HCT116 (cell line): ENCODE results near the gene RFTN1. TPM values are rescaled to one million over a fixed set of nuclear protein-coding genes. Genes with fewer than 3 reads are reported as not detected.

ENCODE experiments used
- ATAC-seq: fragments of 200-7000 bp; cut with Tn5 transposase; 2 replicates; pipeline ENCODE4 v1.9.1; 2020; ENCODE audit warnings: mild to moderate bottlenecking, moderate library complexity
- BruUV-seq: library from RNA; stranded (reverse); fragments of 400-500 nt; replicated peaks from 2 replicates; lab custom pipeline; 2021; lab: Mats Ljungman, UMichigan
- CTCF ChIA-PET: fragments of 300-600 bp; sonication (Branson Sonifier 250); formaldehyde crosslinking; loops from one replicate; lab custom pipeline; 2021; ENCODE audit warnings: antibody characterized with exemption; lab: Charles Lee
- POLR2A ChIA-PET: fragments of 300-600, 350-600 bp; sonication (Branson Sonifier 250); formaldehyde crosslinking; loops from one replicate; lab custom pipeline; 2021; ENCODE audit warnings: antibody characterized with exemption; lab: Charles Lee
- RAD21 ChIA-PET, 2 experiments: fragments of 300-600 bp; sonication (Branson Sonifier 250); formaldehyde crosslinking; loops; one replicate each; lab custom pipeline; 2023; ENCODE audit warnings: low total read pairs in 2 of 2; ENCODE audit not compliant: uncharacterized antibody in 2 of 2, unreplicated experiment in 2 of 2, low non-redundant PET in 1 of 2; lab: Charles Lee
- DNase-seq: peaks from one replicate; pipeline ENCODE4 v3.0.0-alpha.2; 2010; ENCODE audit warnings: low read depth, low spot score
- H2AFZ ChIP-seq: fragments of 200-600 bp; shearing (Covaris generic), sonication (generic); 2 replicates; pipeline ENCODE4 v1.6.1; 2017; ENCODE audit warnings: low read depth, mixed run types, mixed read lengths, antibody characterized with exemption, low read length; ENCODE audit not compliant: poor library complexity, severe bottlenecking
- H3K27ac ChIP-seq: 2 replicates; pipeline ENCODE4 v1.5.1; 2012; ENCODE audit warnings: low read depth, low read length
- H3K27me3 ChIP-seq: fragments of 200-600 bp; sonication (generic); 2 replicates; pipeline ENCODE4 v1.6.1; 2016; ENCODE audit warnings: mixed run types, low read length, mixed read lengths; ENCODE audit not compliant: insufficient read depth
- H3K36me3 ChIP-seq, 2 experiments: fragments of 200-500 bp in 1 of 2; fragments of 200-600 bp in 1 of 2; sonication (Bioruptor generic) in 1 of 2; sonication (generic) in 1 of 2; 2 replicates each; pipeline versions ENCODE4 v1.5.1 to v1.6.1; 2014 to 2016; ENCODE audit warnings: low read length in 2 of 2, inconsistent platforms in 1 of 2, mixed read lengths in 1 of 2, mixed run types in 1 of 2; ENCODE audit not compliant: insufficient read depth in 2 of 2, control insufficient read depth in 1 of 2
- H3K4me1 ChIP-seq, 2 experiments: fragments of 200-600 bp in 1 of 2; sonication (generic) in 1 of 2; 2 replicates each; pipeline versions ENCODE4 v1.5.1 to v1.6.1; 2012 to 2017; ENCODE audit warnings: low read length in 2 of 2, inconsistent platforms in 1 of 2, mild to moderate bottlenecking in 1 of 2, mixed read lengths in 1 of 2, mixed run types in 1 of 2, moderate library complexity in 1 of 2; ENCODE audit not compliant: insufficient read depth in 2 of 2, control insufficient read depth in 1 of 2
- H3K4me2 ChIP-seq: fragments of 200-600 bp; sonication (generic); 2 replicates; pipeline ENCODE4 v1.6.1; 2017; ENCODE audit warnings: mixed run types, low read length, mixed read lengths
- H3K4me3 ChIP-seq, 2 experiments: fragments of 200-600 bp in 1 of 2; sonication (generic) in 1 of 2; replicated peaks in 1 of 2; 2 replicates each; pipeline ENCODE4 v1.5.1; 2011 to 2016; ENCODE audit warnings: low read length in 2 of 2, control low read depth in 1 of 2, low read depth in 1 of 2, mild to moderate bottlenecking in 1 of 2, mixed read lengths in 1 of 2, mixed run types in 1 of 2
- H3K79me2 ChIP-seq: fragments of 200-600 bp; sonication (generic); 2 replicates; pipeline ENCODE4 v1.6.1; 2017; ENCODE audit warnings: mild to moderate bottlenecking, mixed run types, low read length, moderate library complexity, mixed read lengths; ENCODE audit not compliant: insufficient read depth
- H3K9ac ChIP-seq: fragments of 200-600 bp; sonication (generic); 2 replicates; pipeline ENCODE4 v1.6.1; 2016; ENCODE audit warnings: low read length, mixed read lengths
- H3K9me2 ChIP-seq: fragments of 200-600 bp; sonication (generic), shearing (Covaris generic); 2 replicates; pipeline ENCODE4 v1.6.1; 2017; ENCODE audit warnings: mixed run types, mild to moderate bottlenecking, moderate library complexity; ENCODE audit not compliant: insufficient read depth
- H3K9me3 ChIP-seq, 2 experiments: fragments of 200-500 bp in 1 of 2; fragments of 200-600 bp in 1 of 2; sonication (Bioruptor generic) in 1 of 2; sonication (generic) in 1 of 2; 2 replicates each; pipeline ENCODE4 v1.6.1; 2014 to 2017; ENCODE audit warnings: low read length in 2 of 2, mixed read lengths in 2 of 2, inconsistent platforms in 1 of 2, low read depth in 1 of 2, mild to moderate bottlenecking in 1 of 2, mixed run types in 1 of 2, moderate library complexity in 1 of 2; ENCODE audit not compliant: control insufficient read depth in 1 of 2, insufficient read depth in 1 of 2
- H4K20me1 ChIP-seq: fragments of 200-600 bp; sonication (generic), shearing (Covaris generic); 2 replicates; pipeline ENCODE4 v1.6.1; 2017; ENCODE audit warnings: mixed run types, mild to moderate bottlenecking, moderate library complexity; ENCODE audit not compliant: insufficient read depth
- CBX3 ChIP-seq: IDR thresholded peaks from 2 replicates; pipeline ENCODE4 v1.6.1; 2012; ENCODE audit warnings: low read depth
- CTCF ChIP-seq, 3 experiments: fragments of 200-600 bp in 1 of 3; sonication (generic) in 1 of 3; IDR thresholded peaks in 2 of 3; conservative IDR thresholded peaks in 1 of 3; 2 replicates each; pipeline ENCODE4 v1.5.1; 2012 to 2017; ENCODE audit warnings: low read depth in 2 of 3, low read length in 2 of 3, antibody characterized with exemption in 1 of 3, borderline replicate concordance in 1 of 3, control low read depth in 1 of 3, mild to moderate bottlenecking in 1 of 3, mixed read lengths in 1 of 3, mixed run types in 1 of 3, moderate library complexity in 1 of 3; ENCODE audit not compliant: insufficient read depth in 1 of 3
- EGR1 ChIP-seq: IDR thresholded peaks from 2 replicates; pipeline ENCODE4 v1.6.1; 2012; ENCODE audit warnings: low read depth
- EZH2phosphoT487 ChIP-seq: fragments of 200-600 bp; IDR thresholded peaks from 2 replicates; pipeline ENCODE4 v1.6.1; 2018; ENCODE audit warnings: antibody characterized with exemption, borderline replicate concordance
- FOSL1 ChIP-seq: IDR thresholded peaks from 2 replicates; pipeline ENCODE4 v1.6.1; 2012; ENCODE audit warnings: low read depth
- MAX ChIP-seq: IDR thresholded peaks from 2 replicates; pipeline ENCODE4 v1.6.1; 2012
- POLR2AphosphoS5 ChIP-seq: IDR thresholded peaks from 2 replicates; pipeline ENCODE4 v1.6.1; 2011; ENCODE audit warnings: mild to moderate bottlenecking, low read depth, low read length, moderate library complexity
- RAD21 ChIP-seq: IDR thresholded peaks from 2 replicates; pipeline ENCODE4 v1.6.1; 2012; ENCODE audit warnings: low read depth, mild to moderate bottlenecking
- SIN3A ChIP-seq: IDR thresholded peaks from 2 replicates; pipeline ENCODE4 v1.6.1; 2012; ENCODE audit warnings: low read depth
- SP1 ChIP-seq: IDR thresholded peaks from 2 replicates; pipeline ENCODE4 v1.6.1; 2012; ENCODE audit warnings: low read depth
- SRF ChIP-seq: IDR thresholded peaks from 2 replicates; pipeline ENCODE4 v1.6.1; 2012; ENCODE audit warnings: low read depth
- TCF7L2 ChIP-seq: IDR thresholded peaks from 2 replicates; pipeline ENCODE4 v1.7.0; 2011; ENCODE audit warnings: borderline replicate concordance, inconsistent platforms; ENCODE audit not compliant: insufficient read depth, insufficient read length; ENCODE audit errors: extremely low read depth
- YY1 ChIP-seq: IDR thresholded peaks from 2 replicates; pipeline ENCODE4 v1.6.1; 2011; ENCODE audit warnings: low read length, low read depth, moderate library complexity, mild to moderate bottlenecking; ENCODE audit not compliant: insufficient replicate concordance; ENCODE audit errors: extremely low read depth
- intact Hi-C: fragments of 100-400 bp; cut with micrococcal nuclease; formaldehyde crosslinking; loops from 2 replicates; pipeline ENCODE4 v1.10.0; 2022
- total RNA-seq: library from RNA; stranded (reverse); gene quantifications from one replicate; pipeline ENCODE4 v1.2.1, GENCODE V29; 2021; ENCODE audit not compliant: unreplicated experiment
- TF ChIP-seq, protein P1 (sequence below): IDR thresholded peaks from 2 replicates; pipeline ENCODE4 v1.6.1; 2011; ENCODE audit warnings: mild to moderate bottlenecking, low read length, moderate library complexity; ENCODE audit not compliant: insufficient replicate concordance; ENCODE audit errors: extremely low read depth
- TF ChIP-seq, protein P2 (sequence below): IDR thresholded peaks from 2 replicates; pipeline ENCODE4 v1.6.1; 2012

Gene RFTN1
- total RNA-seq, 1 experiment from 2014 or later: 3.9 TPM

DNA sequence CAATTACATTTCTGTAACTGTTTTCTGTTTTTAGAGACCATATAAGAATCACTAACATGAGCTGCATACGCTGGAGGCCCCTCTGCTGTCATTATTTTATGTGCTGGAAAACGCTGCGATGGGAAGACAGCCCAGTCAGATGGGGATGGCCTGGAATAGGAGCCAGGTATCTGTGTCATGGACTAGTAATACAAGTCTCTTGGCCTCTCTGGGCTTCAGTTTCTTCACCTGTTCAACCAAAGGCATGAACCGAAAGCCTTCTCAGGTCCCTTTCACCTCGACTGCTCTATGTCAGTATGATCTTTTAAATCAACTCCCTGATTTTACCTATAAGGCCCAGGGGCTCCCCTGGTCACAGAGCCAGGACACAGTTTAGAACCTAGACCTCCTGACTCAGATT is 14.6 kb upstream of the RFTN1 start:
- no peaks in the 10 kb centered on the region for H3K9me3 ChIP-seq
- intact Hi-C loops: no loop called here
- H3K79me2 ChIP-seq: no peaks in the 10 kb centered on the region
- DNase-seq (no peak), ATAC-seq (no peak)
- TF ChIP-seq, protein P1, sequence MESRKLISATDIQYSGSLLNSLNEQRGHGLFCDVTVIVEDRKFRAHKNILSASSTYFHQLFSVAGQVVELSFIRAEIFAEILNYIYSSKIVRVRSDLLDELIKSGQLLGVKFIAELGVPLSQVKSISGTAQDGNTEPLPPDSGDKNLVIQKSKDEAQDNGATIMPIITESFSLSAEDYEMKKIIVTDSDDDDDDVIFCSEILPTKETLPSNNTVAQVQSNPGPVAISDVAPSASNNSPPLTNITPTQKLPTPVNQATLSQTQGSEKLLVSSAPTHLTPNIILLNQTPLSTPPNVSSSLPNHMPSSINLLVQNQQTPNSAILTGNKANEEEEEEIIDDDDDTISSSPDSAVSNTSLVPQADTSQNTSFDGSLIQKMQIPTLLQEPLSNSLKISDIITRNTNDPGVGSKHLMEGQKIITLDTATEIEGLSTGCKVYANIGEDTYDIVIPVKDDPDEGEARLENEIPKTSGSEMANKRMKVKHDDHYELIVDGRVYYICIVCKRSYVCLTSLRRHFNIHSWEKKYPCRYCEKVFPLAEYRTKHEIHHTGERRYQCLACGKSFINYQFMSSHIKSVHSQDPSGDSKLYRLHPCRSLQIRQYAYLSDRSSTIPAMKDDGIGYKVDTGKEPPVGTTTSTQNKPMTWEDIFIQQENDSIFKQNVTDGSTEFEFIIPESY: no peak
- TF ChIP-seq, protein P2, sequence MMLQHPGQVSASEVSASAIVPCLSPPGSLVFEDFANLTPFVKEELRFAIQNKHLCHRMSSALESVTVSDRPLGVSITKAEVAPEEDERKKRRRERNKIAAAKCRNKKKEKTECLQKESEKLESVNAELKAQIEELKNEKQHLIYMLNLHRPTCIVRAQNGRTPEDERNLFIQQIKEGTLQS: no peak
- TF ChIP-seq SP1 (no peak), POLR2AphosphoS5 (no peak), FOSL1 (no peak), CBX3 (no peak), TCF7L2 (no peak), YY1 (no peak), EZH2phosphoT487 (no peak), CTCF (IDR thresholded peaks at IDR 0.05 in 2 of 3, conservative IDR thresholded peaks at IDR 0.05 in 1 of 3; ENCODE audit: borderline replicate concordance in 1 of 3, insufficient read depth in 1 of 3, low read depth in 2 of 3, low read length in 2 of 3) (no peak), SIN3A (no peak), RAD21 (no peak), SRF (no peak), MAX (no peak), EGR1 (no peak)
- no peaks in the 10 kb centered on the region for H3K4me1 ChIP-seq
- no TSS peak for BruUV-seq
- H3K9ac ChIP-seq: no peak overlapping the region
- no peak overlapping the region for H3K27ac ChIP-seq
- RAD21 ChIA-PET: no interaction called here
- POLR2A ChIA-PET: no interaction called here
- H3K27me3 ChIP-seq: peaks cover 10% of the 10 kb centered on the region; the same call in 1 of the 2 replicates
- no peaks in the 10 kb centered on the region for H3K9me2 ChIP-seq
- CTCF ChIA-PET: interaction anchor here (1.4 kb wide), 1 partner anchor 238 kb away, joined by 5 read pairs; no protein-coding TSS in a partner anchor
- no peak overlapping the region for H3K4me3 ChIP-seq
- H2AFZ ChIP-seq: no peak overlapping the region
- no peaks in the 10 kb centered on the region for H3K36me3 ChIP-seq
- no peaks in the 10 kb centered on the region for H4K20me1 ChIP-seq
- H3K4me2 ChIP-seq: no peak overlapping the region
